TTC549 (cell line): ENCODE data around the gene AKAP4.

ENCODE experiments used
- FAIRE-seq: peaks from 2 replicates; lab custom pipeline; 2012; peaks lifted over from hg19 to GRCh38; lab: Jason Lieb, UNC

AKAP4 gene

GRCh38 chrX:50200907-50201306, at the start of gene AKAP4:
Gene AKAP4, minus strand, starts transcription at chrX:50201007. Its CDS starts 118 bp downstream, at chrX:50200889.
- no peak for FAIRE-seq

GRCh38 chrX:50211510-50211909, 10.7 kb upstream of the AKAP4 start:
- FAIRE-seq: no peak

- FAIRE-seq: no peak
These were observed 5.9 kb upstream of the AKAP4 start for GRCh38 chrX:50206753-50207152.

- FAIRE-seq: peak; percentile 72
These were observed 3.6 kb upstream of the AKAP4 start, which contains the start of gene CCNB3 for GRCh38 chrX:50204364-50204899. Gene CCNB3, plus strand, starts transcription at chrX:50204765. Its CDS starts 80,399 bp downstream, at chrX:50285164.

- no peak for FAIRE-seq
These were observed 1.7 kb upstream of the AKAP4 start for GRCh38 chrX:50202539-50202938.

- no peak for FAIRE-seq
These were observed 2.5 kb downstream of the AKAP4 start for GRCh38 chrX:50198348-50198747.

GRCh38 chrX:50188859-50189600, 11.8 kb downstream of the AKAP4 start:
- no peak for FAIRE-seq

- FAIRE-seq: no peak
These were observed 16.9 kb downstream of the AKAP4 start for GRCh38 chrX:50183891-50184290.

- no peak for FAIRE-seq
These were observed 20.5 kb downstream of the AKAP4 start for GRCh38 chrX:50180073-50180940.

- FAIRE-seq: no peak
These were observed 31.1 kb downstream of the AKAP4 start for GRCh38 chrX:50169717-50170116.

- FAIRE-seq: no peak
These were observed 32.5 kb downstream of the AKAP4 start for GRCh38 chrX:50168241-50168687.

- FAIRE-seq: no peak
These were observed 33.4 kb downstream of the AKAP4 start for GRCh38 chrX:50167366-50167765.

GRCh38 chrX:50165727-50166126, 35.1 kb downstream of the AKAP4 start:
- FAIRE-seq: no peak

GRCh38 chrX:50161127-50161526, 39.7 kb downstream of the AKAP4 start:
- FAIRE-seq: no peak

- FAIRE-seq: no peak
These were observed 42.2 kb downstream of the AKAP4 start for GRCh38 chrX:50158593-50158992.

- no peak for FAIRE-seq
These were observed 43.2 kb downstream of the AKAP4 start for GRCh38 chrX:50157545-50158135.

GRCh38 chrX:50154429-50154828, 46.4 kb downstream of the AKAP4 start:
- no peak for FAIRE-seq

GRCh38 chrX:50152456-50152855, 48.4 kb downstream of the AKAP4 start:
- no peak for FAIRE-seq

- FAIRE-seq: no peak
These were observed 52.8 kb downstream of the AKAP4 start for GRCh38 chrX:50147972-50148371.
